ENCODE results near the gene SPATA31C2. TPM values are rescaled to one million over a fixed set of nuclear protein-coding genes. Genes with fewer than 3 reads are reported as not detected.
"Not testable (repeated sequence)": the region's sequence is repeated elsewhere in the genome, so short reads cannot be mapped to it uniquely, and the experiment has no call there.

SPATA31C2 gene
- total RNA-seq, 1 experiment from 2014 or later, result not detected

- H3K79me2 ChIP-seq (ENCODE audit: low read length); H3K9ac ChIP-seq (ENCODE audit: low read length); H3K9me2 ChIP-seq (replicated peaks; ENCODE audit: insufficient read depth, low read length); H3K27ac ChIP-seq (ENCODE audit: low read length); H3K27me3 ChIP-seq (ENCODE audit: low read length); H3K36me3 ChIP-seq (ENCODE audit: insufficient read depth, low read length); H3K4me3 ChIP-seq (ENCODE audit: low read length); H3K4me1 ChIP-seq (ENCODE audit: low read length); H2AFZ ChIP-seq (ENCODE audit: low read length); DNase-seq; H3K9me3 ChIP-seq (ENCODE audit: low read length); H3K4me2 ChIP-seq (ENCODE audit: low read depth, low read length, poor library complexity, severe bottlenecking); H4K20me1 ChIP-seq (ENCODE audit: insufficient read depth, low read depth, low read length): not testable (repeated sequence)
These were observed 23.2 kb downstream of the SPATA31C2 start for GRCh38 chr9:88114968-88115612.

GRCh38 chr9:88114283-88114967 is 23.9 kb downstream of the SPATA31C2 start:
- not testable (repeated sequence) for H3K27me3 ChIP-seq (ENCODE audit: low read length); H4K20me1 ChIP-seq (ENCODE audit: insufficient read depth, low read depth, low read length); H3K4me3 ChIP-seq (ENCODE audit: low read length); H3K36me3 ChIP-seq (ENCODE audit: insufficient read depth, low read length); DNase-seq; H3K79me2 ChIP-seq (ENCODE audit: low read length); H3K4me1 ChIP-seq (ENCODE audit: low read length); H3K4me2 ChIP-seq (ENCODE audit: low read depth, low read length, poor library complexity, severe bottlenecking); H3K27ac ChIP-seq (ENCODE audit: low read length); H3K9me3 ChIP-seq (ENCODE audit: low read length); H2AFZ ChIP-seq (ENCODE audit: low read length); H3K9me2 ChIP-seq (replicated peaks; ENCODE audit: insufficient read depth, low read length); H3K9ac ChIP-seq (ENCODE audit: low read length)

GRCh38 chr9:88113156-88114130 is 24.8 kb downstream of the SPATA31C2 start:
- not testable (repeated sequence) for H3K9me2 ChIP-seq (replicated peaks; ENCODE audit: insufficient read depth, low read length); DNase-seq; H3K4me2 ChIP-seq (ENCODE audit: low read depth, low read length, poor library complexity, severe bottlenecking); H3K36me3 ChIP-seq (ENCODE audit: insufficient read depth, low read length); H3K79me2 ChIP-seq (ENCODE audit: low read length); H3K27me3 ChIP-seq (ENCODE audit: low read length); H3K9ac ChIP-seq (ENCODE audit: low read length); H2AFZ ChIP-seq (ENCODE audit: low read length); H3K4me1 ChIP-seq (ENCODE audit: low read length); H3K9me3 ChIP-seq (ENCODE audit: low read length); H3K27ac ChIP-seq (ENCODE audit: low read length); H4K20me1 ChIP-seq (ENCODE audit: insufficient read depth, low read depth, low read length); H3K4me3 ChIP-seq (ENCODE audit: low read length)

GRCh38 chr9:88110026-88110425 is 28.2 kb downstream of the SPATA31C2 start:
- H4K20me1 ChIP-seq (ENCODE audit: insufficient read depth, low read depth, low read length), result no peaks in the 10 kb centered on the region
- no peak overlapping the region for H3K4me3 ChIP-seq (ENCODE audit: low read length)
- no peaks in the 10 kb centered on the region for H3K9me2 ChIP-seq (replicated peaks; ENCODE audit: insufficient read depth, low read length)
- no peak for DNase-seq
- H3K36me3 ChIP-seq (ENCODE audit: insufficient read depth, low read length), result no peaks in the 10 kb centered on the region
- no peak overlapping the region for H2AFZ ChIP-seq (ENCODE audit: low read length)
- 0 out of 2 replicates have a peak, but pooled peaks cover 2% of the 10 kb centered on the region for H3K27me3 ChIP-seq (ENCODE audit: low read length)
- H3K9me3 ChIP-seq (ENCODE audit: low read length), result no peaks in the 10 kb centered on the region; the same call in 1 of the 2 replicates
- H3K4me2 ChIP-seq (ENCODE audit: low read depth, low read length, poor library complexity, severe bottlenecking), result no peak overlapping the region
- H3K27ac ChIP-seq (ENCODE audit: low read length), result no peak overlapping the region
- H3K79me2 ChIP-seq (ENCODE audit: low read length), result no peaks in the 10 kb centered on the region
- H3K9ac ChIP-seq (ENCODE audit: low read length), result no peak overlapping the region
- H3K4me1 ChIP-seq (ENCODE audit: low read length), result no peaks in the 10 kb centered on the region

- Histone ChIP-seq H3K4me3 (ENCODE audit: low read length) (no peak overlapping the region), H3K79me2 (ENCODE audit: low read length) (no peaks in the 10 kb centered on the region), H3K27ac (ENCODE audit: low read length) (no peak overlapping the region), H2AFZ (ENCODE audit: low read length) (no peak overlapping the region), H3K4me2 (ENCODE audit: low read depth, low read length, poor library complexity, severe bottlenecking) (no peak overlapping the region), H3K9me3 (ENCODE audit: low read length) (no peaks in the 10 kb centered on the region; the same call in 1 of the 2 replicates), H3K4me1 (ENCODE audit: low read length) (no peaks in the 10 kb centered on the region), H3K9me2 (replicated peaks; ENCODE audit: insufficient read depth, low read length) (no peaks in the 10 kb centered on the region), H3K36me3 (ENCODE audit: insufficient read depth, low read length) (no peaks in the 10 kb centered on the region), H3K9ac (ENCODE audit: low read length) (no peak overlapping the region), H3K27me3 (ENCODE audit: low read length) (0 out of 2 replicates have a peak, but pooled peaks cover 2% of the 10 kb centered on the region), H4K20me1 (ENCODE audit: insufficient read depth, low read depth, low read length) (no peaks in the 10 kb centered on the region)
- no peak for DNase-seq
These were observed 29.5 kb downstream of the SPATA31C2 start for GRCh38 chr9:88108779-88109178.

- H3K9me2 ChIP-seq (replicated peaks; ENCODE audit: insufficient read depth, low read length), result no peaks in the 10 kb centered on the region
- H3K36me3 ChIP-seq (ENCODE audit: insufficient read depth, low read length), result no peaks in the 10 kb centered on the region
- H2AFZ ChIP-seq (ENCODE audit: low read length), result no peak overlapping the region
- H4K20me1 ChIP-seq (ENCODE audit: insufficient read depth, low read depth, low read length), result no peaks in the 10 kb centered on the region
- no peaks in the 10 kb centered on the region for H3K4me1 ChIP-seq (ENCODE audit: low read length)
- H3K27ac ChIP-seq (ENCODE audit: low read length), result no peak overlapping the region
- H3K4me2 ChIP-seq (ENCODE audit: low read depth, low read length, poor library complexity, severe bottlenecking), result no peak overlapping the region
- peak; percentile 59 for DNase-seq
- no peaks in the 10 kb centered on the region for H3K79me2 ChIP-seq (ENCODE audit: low read length)
- no peak overlapping the region for H3K4me3 ChIP-seq (ENCODE audit: low read length)
- H3K9ac ChIP-seq (ENCODE audit: low read length), result no peak overlapping the region
- H3K27me3 ChIP-seq (ENCODE audit: low read length), result 0 out of 2 replicates have a peak, but pooled peaks cover 2% of the 10 kb centered on the region
- H3K9me3 ChIP-seq (ENCODE audit: low read length), result no peaks in the 10 kb centered on the region; the same call in 1 of the 2 replicates
These were observed 31.8 kb downstream of the SPATA31C2 start for GRCh38 chr9:88106492-88106891.

GRCh38 chr9:88092797-88093331 is 45.4 kb downstream of the SPATA31C2 start:
- no peaks in the 10 kb centered on the region for H3K36me3 ChIP-seq (ENCODE audit: insufficient read depth, low read length)
- H3K9ac ChIP-seq (ENCODE audit: low read length), result no peak overlapping the region
- no peaks in the 10 kb centered on the region for H3K4me1 ChIP-seq (ENCODE audit: low read length)
- H3K27me3 ChIP-seq (ENCODE audit: low read length), result no peaks in the 10 kb centered on the region
- H4K20me1 ChIP-seq (ENCODE audit: insufficient read depth, low read depth, low read length), result no peaks in the 10 kb centered on the region
- H3K79me2 ChIP-seq (ENCODE audit: low read length), result no peaks in the 10 kb centered on the region
- H3K4me2 ChIP-seq (ENCODE audit: low read depth, low read length, poor library complexity, severe bottlenecking), result no peak overlapping the region
- no peaks in the 10 kb centered on the region for H3K9me2 ChIP-seq (replicated peaks; ENCODE audit: insufficient read depth, low read length)
- no peak overlapping the region for H3K27ac ChIP-seq (ENCODE audit: low read length)
- H3K4me3 ChIP-seq (ENCODE audit: low read length), result no peak overlapping the region
- H3K9me3 ChIP-seq (ENCODE audit: low read length), result no peaks in the 10 kb centered on the region
- H2AFZ ChIP-seq (ENCODE audit: low read length), result no peak overlapping the region
- DNase-seq, result no peak
